HepG2 (cell line): ENCODE measurements around the gene AHNAK. TPM values are rescaled to one million over a fixed set of nuclear protein-coding genes. Genes with fewer than 3 reads are reported as not detected.

Experiments
- AFF4 ChIP-seq: sonication (generic); formaldehyde crosslinking; IDR thresholded peaks from 2 replicates; pipeline ENCODE4 v1.4.0; 2020; ENCODE audit warnings: missing genetic modification reagents
- FOXA3 ChIP-seq: IDR thresholded peaks from 2 replicates; pipeline ENCODE4 v1.6.1; 2016; ENCODE audit warnings: missing genetic modification reagents, missing compliant biosample characterization
- FOXC1 ChIP-seq: sonication (generic); formaldehyde crosslinking; IDR thresholded peaks from 2 replicates; pipeline ENCODE4 v1.8.0; 2022; ENCODE audit warnings: mild to moderate bottlenecking, missing genetic modification reagents, borderline replicate concordance
- GTF2F1 ChIP-seq: fragments of 150-350 bp; IDR thresholded peaks from 2 replicates; pipeline ENCODE4 v1.6.1; 2014; ENCODE audit warnings: low read length
- HNF1B ChIP-seq: sonication (generic); formaldehyde crosslinking; IDR thresholded peaks from 2 replicates; pipeline ENCODE4 v1.5.1; 2020; ENCODE audit warnings: mild to moderate bottlenecking, moderate library complexity, missing genetic modification reagents
- KAT7 ChIP-seq: IDR thresholded peaks from 2 replicates; pipeline ENCODE4 v1.6.1; 2018; ENCODE audit warnings: borderline replicate concordance, missing compliant biosample characterization
- MEIS1 ChIP-seq: sonication (generic); formaldehyde crosslinking; IDR thresholded peaks from 2 replicates; pipeline ENCODE4 v1.9.0; 2021; ENCODE audit warnings: mild to moderate bottlenecking, missing genetic modification reagents, moderate library complexity, borderline replicate concordance
- NCOR1 ChIP-seq: fragments of 200-600 bp; sonication (generic); IDR thresholded peaks from 2 replicates; pipeline ENCODE4 v1.7.0; 2017; ENCODE audit warnings: antibody characterized with exemption, low read length, borderline replicate concordance
- NFIB ChIP-seq: sonication (generic); formaldehyde crosslinking; IDR thresholded peaks from 2 replicates; pipeline ENCODE4 v1.9.0; 2021; ENCODE audit warnings: missing genetic modification reagents, mild to moderate bottlenecking, borderline replicate concordance
- NKX3-1 ChIP-seq: sonication (generic); formaldehyde crosslinking; IDR thresholded peaks from 2 replicates; pipeline ENCODE4 v1.5.0; 2020; ENCODE audit warnings: missing genetic modification reagents
- PHB2 ChIP-seq: fragments of 450-650 bp; IDR thresholded peaks from 2 replicates; pipeline ENCODE4 v1.6.1; 2018; ENCODE audit not compliant: partially characterized antibody
- SMAD9 ChIP-seq: sonication (generic); formaldehyde crosslinking; IDR thresholded peaks from 2 replicates; pipeline ENCODE4 v1.5.1; 2020; ENCODE audit warnings: mild to moderate bottlenecking, missing genetic modification reagents
- SRSF1 ChIP-seq: fragments of 200-400 bp; formaldehyde crosslinking; optimal IDR thresholded peaks from 2 replicates; pipeline ENCODE3; 2017; ENCODE audit warnings: mild to moderate bottlenecking, low read depth, low read length, moderate library complexity
- TBX2 ChIP-seq: sonication (generic); formaldehyde crosslinking; IDR thresholded peaks from 2 replicates; pipeline ENCODE4 v1.5.0; 2020; ENCODE audit warnings: missing genetic modification reagents, mild to moderate bottlenecking, borderline replicate concordance
- ZNF160 ChIP-seq: sonication (generic); formaldehyde crosslinking; IDR thresholded peaks from 2 replicates; pipeline ENCODE4 v1.8.0; 2022; ENCODE audit warnings: mild to moderate bottlenecking, inconsistent platforms, missing genetic modification reagents
- ZNF562 ChIP-seq: sonication (generic); formaldehyde crosslinking; IDR thresholded peaks from 2 replicates; pipeline ENCODE4 v1.8.0; 2022; ENCODE audit warnings: missing genetic modification reagents, borderline replicate concordance
- ZNF670 ChIP-seq: sonication (generic); formaldehyde crosslinking; IDR thresholded peaks from 2 replicates; pipeline ENCODE4 v1.8.0; 2022; ENCODE audit warnings: mild to moderate bottlenecking, missing genetic modification reagents, borderline replicate concordance
- ZNF687 ChIP-seq: sonication (generic); formaldehyde crosslinking; IDR thresholded peaks from 2 replicates; pipeline ENCODE4 v1.5.1; 2020; ENCODE audit warnings: mild to moderate bottlenecking, missing genetic modification reagents, moderate library complexity
- ZNF768 ChIP-seq: sonication (generic); formaldehyde crosslinking; IDR thresholded peaks from 2 replicates; pipeline ENCODE4 v1.4.0; 2020; ENCODE audit warnings: missing genetic modification reagents
- polyA plus RNA-seq, 8 experiments: library from polyadenylated mRNA; depleted of rRNA in 3 of 8; stranded (reverse) in 7 of 8; unstranded in 1 of 8; fragments of >200 nt; fragmentation: Illumina TruSeq in 4 of 8; extraction: Trizol in 4 of 8; gene quantifications; 2 replicates each; pipeline versions ENCODE4 v1.2.1 to v1.2.3, GENCODE V29; 2011 to 2016; ENCODE audit warnings: low read depth in 4 of 8, missing spikeins in 1 of 8, mixed read lengths in 1 of 8; ENCODE audit not compliant: insufficient read depth in 1 of 8
- total RNA-seq, 5 experiments: library from RNA; depleted of rRNA; stranded (reverse); fragments of >200 nt; fragmentation: Illumina TruSeq; extraction: Trizol; gene quantifications; 2 replicates each; pipeline ENCODE4 v1.2.3, GENCODE V29; 2016; ENCODE audit warnings: low read depth in 1 of 5

The AHNAK gene
- total and polyA plus RNA-seq, 2 of the 13 experiments (the other 11 are each of a cell fraction or from before 2014, with no cell fraction given) = 23.4 to 25.0 TPM

GRCh38 chr11:62546929-62547625, 471 bp upstream of the AHNAK start (continued):
- TF ChIP-seq ZNF687 (CRISPR knock-in tag) (peak; percentile 58), FOXA3 (CRISPR knock-in tag) (no peak), FOXC1 (peak; percentile 19; the same call in 1 of the 2 replicates), NKX3-1 (0 out of 2 replicates have a peak, but pooled peaks have one; percentile 18), HNF1B (no peak; the same call in 1 of the 2 replicates), ZNF670 (CRISPR knock-in tag) (no peak), NFIB (CRISPR knock-in tag) (no peak), GTF2F1 (no peak), MEIS1 (peak; percentile 24; the same call in 1 of the 2 replicates), KAT7 (CRISPR knock-in tag) (peak; percentile 14; the same call in 1 of the 2 replicates), PHB2 (no peak), SMAD9 (CRISPR knock-in tag) (no peak), TBX2 (no peak; the same call in 1 of the 2 replicates), AFF4 (CRISPR knock-in tag) (no peak), ZNF768 (CRISPR knock-in tag) (no peak), ZNF160 (CRISPR knock-in tag) (no peak), ZNF562 (CRISPR knock-in tag) (no peak), SRSF1 (peak; percentile 54), NCOR1 (no peak)
